Glutamatergic neuron (in vitro differentiated cells): ENCODE measurements around the gene LRCH1. TPM values are rescaled to one million over a fixed set of nuclear protein-coding genes. Genes with fewer than 3 reads are reported as not detected.

Experiments
- DNase-seq: peaks from one replicate; pipeline ENCODE4 v3.0.0; 2022
- H3K27ac Mint-ChIP-seq: one replicate; pipeline ENCODE4 v1.8.0; 2020; ENCODE audit warnings: mild to moderate bottlenecking, mixed read lengths, inconsistent platforms; ENCODE audit not compliant: unreplicated experiment
- H3K27me3 Mint-ChIP-seq: one replicate; pipeline ENCODE4 v1.8.0; 2020; ENCODE audit warnings: mild to moderate bottlenecking, moderate library complexity, mixed read lengths, inconsistent platforms; ENCODE audit not compliant: unreplicated experiment
- H3K36me3 Mint-ChIP-seq: one replicate; pipeline ENCODE4 v1.8.0; 2020; ENCODE audit warnings: mild to moderate bottlenecking, mixed read lengths, inconsistent platforms; ENCODE audit not compliant: unreplicated experiment
- H3K4me1 Mint-ChIP-seq: one replicate; pipeline ENCODE4 v1.8.0; 2020; ENCODE audit warnings: mild to moderate bottlenecking, low read depth, mixed read lengths, inconsistent platforms; ENCODE audit not compliant: unreplicated experiment
- H3K4me3 Mint-ChIP-seq: one replicate; pipeline ENCODE4 v1.8.0; 2020; ENCODE audit warnings: mild to moderate bottlenecking, mixed read lengths, inconsistent platforms; ENCODE audit not compliant: unreplicated experiment
- H3K9me3 Mint-ChIP-seq: one replicate; pipeline ENCODE4 v1.8.0; 2020; ENCODE audit warnings: mild to moderate bottlenecking, moderate library complexity, mixed read lengths, inconsistent platforms; ENCODE audit not compliant: unreplicated experiment
- total RNA-seq: library from RNA; stranded (reverse); fragmentation: NEBNext Ultra II Directional; extraction: Animal tissue kit (Norgen Biotek cat#: 25700); gene quantifications from one replicate; pipeline ENCODE4 v1.2.1, GENCODE V29; 2021; ENCODE audit not compliant: unreplicated experiment
- TF ChIP-seq, protein P1 (sequence below): fragments of 200-600 bp; sonication (generic); IDR thresholded peaks from one replicate; pipeline ENCODE4 v1.5.0; 2021; ENCODE audit not compliant: partially characterized antibody, unreplicated experiment

Gene LRCH1
- total RNA-seq, 1 donor from 2014 or later = 40.6 TPM

DNA sequence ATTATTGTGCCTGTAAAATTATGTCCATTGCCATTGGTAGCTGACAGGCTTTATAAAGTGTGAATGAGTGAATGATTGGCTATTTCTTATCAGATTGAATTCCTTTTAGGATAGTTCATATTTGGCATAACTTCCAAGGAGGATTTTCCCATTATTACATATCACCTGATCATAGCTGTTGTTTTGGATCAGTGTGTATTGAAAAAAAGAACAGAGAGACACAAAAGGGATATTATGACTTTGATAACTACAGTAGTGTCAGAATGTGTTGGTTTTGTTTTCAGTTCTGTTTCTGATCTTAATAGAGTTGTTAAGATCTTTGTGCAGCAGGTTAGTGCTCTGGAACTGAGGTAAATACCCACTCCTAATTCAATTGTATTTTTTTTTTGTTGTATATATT lies 103.8 kb downstream of the LRCH1 start:
- H3K27ac Mint-ChIP-seq = no peak overlapping the region
- peaks cover 8% of the 10 kb centered on the region for H3K4me1 Mint-ChIP-seq
- no peaks in the 10 kb centered on the region for H3K36me3 Mint-ChIP-seq

DNA sequence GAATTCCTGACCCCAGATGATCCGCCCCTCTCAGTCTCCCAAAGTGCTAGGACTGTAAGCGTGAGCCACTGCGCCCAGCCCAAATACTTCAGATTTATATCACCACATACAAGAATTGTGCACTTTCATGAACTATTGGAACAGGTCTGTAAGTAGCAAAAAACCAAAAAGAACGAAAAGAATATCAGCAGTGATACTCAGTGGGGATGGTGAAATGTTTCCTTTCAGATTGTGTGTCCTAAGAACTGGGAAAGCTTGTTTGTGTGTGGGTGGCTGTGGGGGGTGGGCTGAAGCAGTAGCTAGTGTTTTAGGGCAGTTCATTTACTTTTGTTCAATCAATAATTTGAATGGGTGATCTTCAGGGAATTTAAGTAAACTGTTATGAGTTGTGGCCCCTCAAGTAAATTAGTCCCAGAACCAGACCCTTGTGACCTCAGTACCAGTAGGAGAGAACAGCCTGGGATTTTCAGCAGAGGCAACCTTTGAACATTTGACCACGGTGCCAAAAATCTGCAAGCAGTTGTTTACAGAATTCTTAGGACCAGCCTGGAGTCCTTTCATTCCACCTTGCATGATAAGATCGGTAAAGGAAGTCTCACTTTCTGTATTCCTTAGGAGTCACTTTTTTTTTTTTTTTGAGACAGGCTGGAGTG lies 106.6 kb downstream of the LRCH1 start:
- Mint-ChIP-seq H3K27ac (no peak overlapping the region), H3K9me3 (no peaks in the 10 kb centered on the region), H3K4me3 (no peak overlapping the region), H3K4me1 (peaks cover 12% of the 10 kb centered on the region), H3K27me3 (no peaks in the 10 kb centered on the region), H3K36me3 (no peaks in the 10 kb centered on the region)
- no peak for DNase-seq
- TF ChIP-seq, protein P1, sequence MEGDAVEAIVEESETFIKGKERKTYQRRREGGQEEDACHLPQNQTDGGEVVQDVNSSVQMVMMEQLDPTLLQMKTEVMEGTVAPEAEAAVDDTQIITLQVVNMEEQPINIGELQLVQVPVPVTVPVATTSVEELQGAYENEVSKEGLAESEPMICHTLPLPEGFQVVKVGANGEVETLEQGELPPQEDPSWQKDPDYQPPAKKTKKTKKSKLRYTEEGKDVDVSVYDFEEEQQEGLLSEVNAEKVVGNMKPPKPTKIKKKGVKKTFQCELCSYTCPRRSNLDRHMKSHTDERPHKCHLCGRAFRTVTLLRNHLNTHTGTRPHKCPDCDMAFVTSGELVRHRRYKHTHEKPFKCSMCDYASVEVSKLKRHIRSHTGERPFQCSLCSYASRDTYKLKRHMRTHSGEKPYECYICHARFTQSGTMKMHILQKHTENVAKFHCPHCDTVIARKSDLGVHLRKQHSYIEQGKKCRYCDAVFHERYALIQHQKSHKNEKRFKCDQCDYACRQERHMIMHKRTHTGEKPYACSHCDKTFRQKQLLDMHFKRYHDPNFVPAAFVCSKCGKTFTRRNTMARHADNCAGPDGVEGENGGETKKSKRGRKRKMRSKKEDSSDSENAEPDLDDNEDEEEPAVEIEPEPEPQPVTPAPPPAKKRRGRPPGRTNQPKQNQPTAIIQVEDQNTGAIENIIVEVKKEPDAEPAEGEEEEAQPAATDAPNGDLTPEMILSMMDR = no peak

More for the DNA sequence above, 103.8 kb downstream of the LRCH1 start:
- DNase-seq = no peak
- TF ChIP-seq, protein P1 = no peak
- Mint-ChIP-seq H3K4me3 (no peak overlapping the region), H3K9me3 (peaks cover 1% of the 10 kb centered on the region), H3K27me3 (no peaks in the 10 kb centered on the region)

DNA sequence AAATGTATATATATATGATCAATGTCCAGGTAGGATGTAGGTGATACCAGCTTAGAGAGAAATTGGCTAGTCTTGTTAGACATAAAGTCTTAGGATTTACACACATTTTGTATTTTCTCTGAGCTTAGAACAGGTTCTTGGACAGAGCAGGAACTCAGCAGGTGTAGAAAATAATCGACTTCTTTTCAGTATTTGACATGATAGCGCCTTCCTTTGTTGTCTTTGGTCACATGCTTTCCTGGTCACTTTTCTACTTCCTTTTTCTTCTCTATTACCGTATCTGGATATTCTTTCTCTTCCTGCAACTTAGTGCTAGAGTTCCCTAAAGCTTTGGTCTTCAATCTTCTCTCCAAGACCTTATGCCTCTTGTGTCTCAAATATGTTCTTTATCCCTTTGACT lies 107.4 kb downstream of the LRCH1 start:
- Mint-ChIP-seq H3K36me3 (no peaks in the 10 kb centered on the region), H3K9me3 (no peaks in the 10 kb centered on the region), H3K27me3 (no peaks in the 10 kb centered on the region), H3K4me1 (peaks cover 17% of the 10 kb centered on the region), H3K4me3 (no peak overlapping the region), H3K27ac (no peak overlapping the region)
- TF ChIP-seq, protein P1 = no peak
- no peak for DNase-seq

DNA sequence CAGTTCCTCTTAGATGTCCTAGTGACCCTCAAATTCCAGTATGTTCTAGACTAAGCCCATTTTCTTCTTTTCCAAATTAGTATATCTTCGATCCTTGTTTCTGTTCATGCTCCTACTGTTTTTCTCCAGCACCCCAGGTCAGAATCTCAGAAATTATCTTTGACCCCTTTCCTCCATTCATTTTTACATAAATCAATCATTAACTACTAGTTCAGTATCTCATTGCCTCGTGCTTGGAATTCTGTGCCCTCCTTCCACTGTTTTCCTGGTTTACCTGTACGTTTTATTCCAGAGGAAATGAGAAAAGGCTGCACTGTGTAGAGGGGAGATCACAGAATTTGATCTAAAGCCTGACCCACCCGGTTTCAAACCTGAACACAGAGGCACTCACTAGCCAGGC lies 107.9 kb downstream of the LRCH1 start:
- H3K4me1 Mint-ChIP-seq = peaks cover 21% of the 10 kb centered on the region
- no peak for DNase-seq
- no peak overlapping the region for H3K27ac Mint-ChIP-seq
- no peak overlapping the region for H3K4me3 Mint-ChIP-seq
- no peaks in the 10 kb centered on the region for H3K27me3 Mint-ChIP-seq
- H3K9me3 Mint-ChIP-seq = no peaks in the 10 kb centered on the region
- TF ChIP-seq, protein P1 = no peak
- H3K36me3 Mint-ChIP-seq = no peaks in the 10 kb centered on the region

DNA sequence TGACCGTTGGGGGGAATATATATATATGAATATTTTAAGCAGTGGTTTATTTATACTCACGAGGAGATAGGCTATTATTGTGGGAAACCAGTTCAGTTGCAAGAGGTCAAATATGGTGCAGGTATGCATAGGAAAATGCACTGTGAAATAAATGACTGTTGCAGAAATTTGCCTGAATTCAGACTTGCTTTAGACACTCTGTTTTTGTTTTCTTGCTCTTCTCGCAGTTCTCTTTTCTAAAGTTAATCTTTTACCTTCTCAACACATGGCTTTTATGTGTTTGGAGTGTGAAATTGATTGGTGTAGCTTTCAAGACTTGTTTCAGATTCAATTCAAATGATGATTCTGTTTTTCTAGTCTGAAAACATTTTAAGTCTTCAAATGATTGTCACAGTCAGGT lies 109.7 kb downstream of the LRCH1 start:
- no peak for DNase-seq
- Mint-ChIP-seq H3K9me3 (no peaks in the 10 kb centered on the region), H3K27ac (no peak overlapping the region), H3K4me1 (peaks cover 27% of the 10 kb centered on the region), H3K27me3 (no peaks in the 10 kb centered on the region), H3K4me3 (no peak overlapping the region), H3K36me3 (no peaks in the 10 kb centered on the region)
- TF ChIP-seq, protein P1 = no peak
